HG03432 (cell line): ENCODE results near the gene OR10T2.
A peak's percentile ranks its signal among the peaks of the same experiment; 100 is the strongest.
"Not testable (repeated sequence)": the region's sequence is repeated elsewhere in the genome, so short reads cannot be mapped to it uniquely, and the experiment has no call there.

Experiments
- ATAC-seq: cut with Tn5 transposase; IDR thresholded peaks from one replicate; pipeline ENCODE4 v1.9.1; 2021; ENCODE audit warnings: mild to moderate bottlenecking, moderate library complexity; ENCODE audit not compliant: unreplicated experiment

The OR10T2 gene, protein sequence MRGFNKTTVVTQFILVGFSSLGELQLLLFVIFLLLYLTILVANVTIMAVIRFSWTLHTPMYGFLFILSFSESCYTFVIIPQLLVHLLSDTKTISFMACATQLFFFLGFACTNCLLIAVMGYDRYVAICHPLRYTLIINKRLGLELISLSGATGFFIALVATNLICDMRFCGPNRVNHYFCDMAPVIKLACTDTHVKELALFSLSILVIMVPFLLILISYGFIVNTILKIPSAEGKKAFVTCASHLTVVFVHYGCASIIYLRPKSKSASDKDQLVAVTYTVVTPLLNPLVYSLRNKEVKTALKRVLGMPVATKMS

DNA sequence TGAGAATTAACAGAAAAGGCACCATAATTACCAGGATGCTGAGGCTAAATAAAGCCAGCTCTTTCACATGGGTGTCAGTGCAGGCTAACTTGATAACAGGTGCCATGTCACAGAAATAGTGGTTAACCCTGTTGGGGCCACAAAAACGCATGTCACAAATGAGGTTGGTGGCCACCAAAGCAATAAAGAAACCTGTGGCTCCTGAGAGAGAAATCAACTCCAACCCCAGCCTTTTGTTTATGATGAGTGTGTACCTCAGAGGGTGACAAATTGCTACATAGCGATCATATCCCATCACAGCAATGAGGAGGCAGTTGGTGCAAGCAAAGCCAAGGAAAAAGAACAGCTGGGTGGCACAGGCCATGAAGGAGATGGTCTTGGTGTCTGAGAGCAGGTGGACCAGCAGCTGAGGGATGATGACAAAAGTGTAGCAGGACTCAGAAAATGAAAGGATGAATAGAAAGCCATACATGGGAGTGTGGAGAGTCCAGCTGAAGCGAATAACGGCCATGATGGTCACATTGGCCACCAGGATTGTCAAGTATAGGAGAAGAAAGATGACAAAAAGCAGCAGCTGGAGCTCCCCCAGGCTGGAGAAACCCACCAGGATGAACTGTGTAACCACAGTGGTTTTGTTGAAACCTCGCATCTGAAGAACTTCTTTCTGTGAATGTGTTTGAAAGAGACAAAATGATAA is at the start of gene OR10T2:
Gene OR10T2, minus strand, starts transcription at position 649 of the 697 bp plus-strand sequence. Its CDS starts 0 bp downstream, at position 649.
- ATAC-seq = no peak

GRCh38 chr1:158445376-158445775 is 46.1 kb upstream of the OR10T2 start:
- ATAC-seq = no peak

DNA sequence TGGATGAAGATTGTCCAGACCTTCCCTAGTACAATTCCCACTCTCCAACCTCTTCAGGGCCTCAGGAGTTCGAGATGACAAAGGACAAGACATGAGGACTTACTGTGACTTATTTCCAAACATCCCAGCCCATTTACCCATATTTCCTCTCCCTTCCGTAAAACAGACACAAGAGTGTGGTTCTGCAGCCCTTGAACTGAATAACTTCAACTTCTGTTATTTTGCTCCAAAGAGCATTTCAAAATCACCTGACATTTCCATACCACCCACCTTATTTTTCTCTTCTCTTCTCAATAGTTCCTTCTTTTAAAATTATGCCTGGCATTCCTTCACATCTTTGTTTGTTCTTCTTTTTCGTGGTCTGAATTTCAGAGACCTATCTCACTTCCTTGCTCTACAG is 35.5 kb upstream of the OR10T2 start:
- ATAC-seq = no peak

DNA sequence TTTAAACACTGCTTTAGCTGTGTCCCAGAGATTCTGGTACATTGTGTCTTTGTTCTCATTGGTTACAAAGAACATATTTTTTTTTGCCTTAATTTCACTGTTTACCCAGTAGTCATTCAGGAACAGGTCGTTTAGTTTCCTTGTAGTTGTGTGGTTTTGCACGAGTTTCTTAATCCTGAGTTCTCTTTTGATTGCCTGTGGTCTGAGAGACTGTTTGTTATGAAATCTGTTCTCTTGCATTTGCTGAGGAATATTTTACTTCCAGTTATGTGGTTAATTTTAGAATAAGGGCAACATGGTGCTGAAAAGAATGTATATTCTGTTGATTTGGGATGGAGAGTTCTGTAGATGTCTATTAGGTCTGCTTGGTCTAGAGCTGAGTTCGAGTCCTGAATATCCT is 30.9 kb upstream of the OR10T2 start:
- not testable (repeated sequence) for ATAC-seq

DNA sequence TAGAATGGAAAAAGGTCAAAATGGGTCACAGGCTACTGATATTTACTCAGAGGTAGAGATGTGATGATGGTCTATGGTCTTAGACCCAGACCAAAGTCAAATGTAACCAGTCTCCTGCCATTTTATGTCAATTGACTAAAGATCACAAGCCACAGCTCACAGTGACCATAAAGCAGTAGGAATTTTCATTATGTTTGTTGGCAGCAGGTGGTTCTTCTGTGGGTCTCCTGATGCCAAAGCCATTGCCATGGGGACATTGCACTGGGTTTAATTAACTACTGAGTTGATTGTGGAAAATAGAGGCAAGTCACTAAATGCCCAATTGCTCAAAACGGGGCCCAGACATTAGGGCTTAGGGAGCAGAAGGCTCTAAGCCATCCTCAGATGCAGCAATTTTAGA is 26.9 kb upstream of the OR10T2 start, which contains the start of gene OR10K2:
Gene OR10K2, minus strand, starts transcription at position 101 of the 400 bp plus-strand sequence. CDS start 5,371 bp downstream, outside the sequence.
- ATAC-seq = no peak

- no peak for ATAC-seq
Observed at GRCh38 chr1:158425027-158425426, 25.8 kb upstream of the OR10T2 start.

GRCh38 chr1:158422212-158422611 is 22.9 kb upstream of the OR10T2 start:
- no peak for ATAC-seq

- ATAC-seq = no peak
Observed at GRCh38 chr1:158417586-158417985, 18.3 kb upstream of the OR10T2 start.

GRCh38 chr1:158414651-158415345 is 15.5 kb upstream of the OR10T2 start:
- no peak for ATAC-seq

GRCh38 chr1:158407092-158407491 is 7.8 kb upstream of the OR10T2 start:
- ATAC-seq = no peak

DNA sequence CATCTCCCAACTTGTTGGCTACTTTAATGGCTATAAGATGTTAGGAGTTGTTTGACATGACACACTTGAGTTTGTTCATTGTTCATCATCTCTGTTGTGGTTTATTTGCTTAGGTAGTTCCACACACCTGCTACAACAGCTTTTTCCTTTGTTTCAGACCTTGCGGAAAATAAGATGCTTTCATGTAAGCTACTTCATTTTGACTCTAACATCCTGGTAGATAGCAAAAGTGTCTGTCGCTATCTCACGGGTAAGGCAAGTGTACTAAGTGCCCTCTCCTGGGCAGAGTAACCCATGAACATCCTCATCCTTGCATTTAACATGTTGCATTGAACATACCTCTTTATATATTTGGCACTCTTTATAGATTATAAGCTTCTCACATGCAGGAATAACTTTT is 1.6 kb upstream of the OR10T2 start:
- no peak for ATAC-seq

- ATAC-seq = no peak
Observed at GRCh38 chr1:158396646-158397045, 2.6 kb downstream of the OR10T2 start.

DNA sequence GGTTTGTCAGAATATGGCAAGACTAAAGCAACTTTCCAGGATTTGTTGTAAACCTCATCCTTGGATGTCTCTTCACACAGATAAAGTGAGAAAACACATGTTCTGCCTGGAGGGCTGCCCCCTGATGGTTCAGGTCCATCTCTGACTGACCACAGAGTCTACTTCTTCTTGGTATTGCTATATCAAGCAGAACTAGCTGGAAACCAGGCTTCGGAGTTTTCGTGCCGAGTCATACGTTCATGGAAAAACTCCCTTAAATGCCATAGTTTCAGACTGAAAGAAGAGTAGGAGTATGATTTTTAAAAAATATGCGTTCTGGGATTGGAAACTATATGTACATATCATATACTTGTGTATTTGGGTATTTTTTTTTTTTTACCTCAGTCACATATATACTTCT is 5.8 kb downstream of the OR10T2 start:
- no peak for ATAC-seq

DNA sequence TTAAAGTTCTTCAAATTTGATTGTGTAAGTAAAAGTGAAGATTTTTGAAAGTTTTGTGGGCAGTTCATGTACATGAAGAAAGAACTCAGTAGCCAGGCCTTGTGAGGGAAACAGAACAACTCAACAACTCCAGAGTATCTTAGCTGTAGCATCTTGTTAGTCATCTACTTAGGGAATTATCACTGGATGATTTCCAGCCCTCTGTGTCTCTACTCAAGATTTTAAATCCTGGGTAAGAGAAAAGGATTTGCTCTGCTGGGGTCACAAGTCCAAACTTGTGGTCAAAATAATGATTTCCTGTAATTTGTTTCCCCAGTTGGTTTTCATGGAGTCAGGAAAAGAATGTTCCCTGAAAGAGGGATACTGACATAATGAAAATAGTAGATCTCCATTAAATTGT is 8.2 kb downstream of the OR10T2 start:
- ATAC-seq = no peak

DNA sequence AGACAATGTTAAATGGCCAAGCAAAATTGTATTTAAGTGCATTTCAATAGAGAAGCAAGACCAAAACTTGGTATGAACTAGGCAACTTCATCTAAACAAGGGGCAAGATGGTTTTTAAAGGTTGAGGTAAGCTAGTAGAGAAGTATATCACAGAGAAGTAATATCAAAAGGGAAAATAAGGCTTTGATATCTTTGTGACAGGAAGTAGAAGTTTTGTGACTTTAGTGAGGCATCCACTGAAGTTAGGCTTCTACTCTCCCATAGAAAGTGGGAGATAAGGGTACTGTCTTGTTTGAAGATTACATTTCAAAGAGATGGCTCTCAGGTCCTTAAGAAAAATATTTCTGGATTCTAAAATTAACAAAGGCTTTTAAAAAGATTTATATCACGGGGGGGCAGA is 8.9 kb downstream of the OR10T2 start:
- ATAC-seq = no peak

DNA sequence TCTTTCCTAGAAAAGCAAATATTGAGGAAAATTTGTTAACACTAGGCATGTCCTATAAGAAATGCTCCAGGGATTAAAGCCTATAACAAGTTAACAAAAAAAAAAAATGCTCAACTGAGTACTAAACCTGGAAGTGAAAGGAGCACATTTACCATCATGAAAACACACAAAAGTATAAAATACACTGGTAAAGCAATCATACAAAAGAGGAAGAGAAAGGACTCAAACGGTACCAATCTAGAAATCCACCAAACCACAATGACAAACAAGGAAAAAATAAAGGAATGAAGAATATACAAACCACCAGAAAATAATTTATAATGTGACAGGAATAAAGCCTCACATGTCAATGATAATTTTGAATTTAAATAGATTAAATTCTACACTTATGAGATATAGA is 24.4 kb downstream of the OR10T2 start:
- no peak for ATAC-seq

DNA sequence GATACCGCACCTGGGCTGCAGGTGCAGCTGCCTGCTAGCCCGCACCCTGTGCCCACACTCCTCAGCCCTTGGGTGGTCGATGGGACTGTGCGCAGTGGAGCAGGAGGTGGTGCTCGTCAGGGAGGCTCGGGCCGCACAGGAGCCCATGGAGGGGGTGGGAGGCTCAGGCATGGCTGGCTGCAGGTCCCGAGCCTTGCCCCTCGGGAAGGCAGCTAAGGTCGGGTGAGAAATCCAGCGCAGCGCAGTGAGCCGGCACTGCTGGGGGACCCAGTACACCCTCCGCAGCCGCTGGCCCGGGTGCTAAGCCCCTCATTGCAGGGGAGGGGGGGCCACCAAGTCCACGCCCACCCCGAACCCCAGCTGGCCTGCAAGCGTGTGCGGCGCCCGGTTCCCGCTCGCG is 25.2 kb downstream of the OR10T2 start:
- ATAC-seq = not testable (repeated sequence)

DNA sequence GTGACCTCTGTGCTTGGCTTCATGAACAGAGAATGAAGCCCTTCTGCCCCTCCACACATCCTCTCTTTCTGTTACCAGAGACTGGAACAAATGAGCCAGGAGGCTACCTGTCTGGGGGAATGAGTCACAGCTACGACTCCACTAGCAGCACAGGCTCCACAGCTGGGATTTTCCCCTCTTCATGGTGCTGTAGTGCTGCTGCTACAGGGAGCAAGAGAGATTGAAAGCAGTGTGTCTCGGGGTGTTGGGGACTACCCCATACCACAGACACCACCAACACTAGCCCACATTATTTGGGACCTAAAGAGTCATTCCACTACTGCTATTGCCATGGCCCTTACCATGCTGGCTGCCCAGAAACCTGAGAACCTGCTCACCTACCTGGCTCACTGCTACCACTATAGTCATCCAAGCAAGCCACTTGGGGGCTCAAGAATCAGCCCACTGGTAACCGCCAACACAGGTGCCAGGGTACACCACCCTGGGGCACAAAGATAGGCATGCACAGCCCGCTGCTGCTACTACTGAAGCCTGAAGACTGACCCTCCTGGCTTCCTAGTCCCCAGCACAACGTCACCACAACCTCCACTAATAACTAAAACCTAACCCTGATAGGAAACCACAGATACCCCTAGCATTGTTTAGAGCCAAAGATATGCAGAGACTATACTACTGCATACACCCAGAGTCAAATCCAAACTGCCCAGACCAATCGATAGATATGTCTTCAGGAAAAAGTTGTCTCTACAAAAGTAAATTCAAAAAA is 27.9 kb downstream of the OR10T2 start:
- peak; percentile 99 for ATAC-seq

GRCh38 chr1:158366783-158367182 is 32.5 kb downstream of the OR10T2 start:
- no peak for ATAC-seq

- ATAC-seq = no peak
Observed at GRCh38 chr1:158362941-158363340, 36.3 kb downstream of the OR10T2 start.

DNA sequence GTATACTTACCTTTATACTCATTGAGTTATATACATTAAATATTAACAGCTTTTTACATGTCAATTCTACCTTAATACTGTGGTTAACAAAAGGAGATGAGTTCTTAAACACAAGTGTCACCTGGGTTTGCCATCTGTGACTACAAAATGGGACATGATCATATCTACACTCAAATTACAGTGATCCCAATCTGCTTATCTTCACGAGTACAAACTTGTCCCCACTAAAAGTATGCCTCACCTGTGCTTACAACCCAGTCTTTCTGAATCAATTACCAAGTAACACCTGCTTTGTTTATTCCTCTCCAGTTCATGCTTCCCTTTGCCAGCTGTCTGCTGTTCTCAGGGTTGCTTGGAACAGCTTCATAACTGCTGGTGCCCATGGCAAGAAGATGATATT is 36.8 kb downstream of the OR10T2 start:
- no peak for ATAC-seq
